ENCODE results near the gene AHDC1.

DNA sequence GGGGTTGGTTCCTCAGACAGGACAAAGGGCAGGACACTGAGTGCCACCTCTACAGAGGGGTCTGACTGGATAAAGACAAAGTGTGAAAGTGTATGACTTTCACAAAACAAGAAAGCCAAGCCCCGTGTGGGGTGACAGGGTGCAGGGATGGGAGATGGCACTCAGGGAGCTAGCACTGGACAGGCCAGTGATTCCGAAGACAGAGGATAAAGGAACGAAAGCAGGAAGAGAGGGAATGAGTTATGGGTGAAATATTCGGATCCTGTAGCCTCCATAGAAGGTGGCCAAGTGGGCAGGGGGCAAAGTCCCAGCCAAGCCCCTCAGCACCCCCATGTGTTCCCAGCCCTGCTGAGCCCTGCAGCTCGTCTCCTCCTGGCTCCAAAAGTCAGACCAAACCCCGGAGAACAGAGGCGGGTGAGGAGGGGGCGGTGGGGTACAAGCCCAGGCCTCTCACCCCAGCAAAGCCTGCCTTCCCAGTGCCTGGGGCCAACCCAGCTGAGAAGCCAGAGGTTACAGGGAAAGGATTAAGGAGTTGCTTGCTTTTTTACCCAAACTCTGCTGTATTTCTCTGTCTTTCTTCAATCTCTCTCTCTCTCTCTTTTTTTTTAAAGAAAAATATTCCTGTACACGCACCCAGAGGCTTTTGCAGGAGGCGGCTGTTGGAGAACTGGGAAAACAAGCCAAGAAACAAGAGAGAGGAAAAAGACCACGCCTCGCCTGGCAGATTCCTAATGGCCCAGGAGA, 99.9 kb downstream of the AHDC1 start:
- TF ChIP-seq POLR2AphosphoS5 (IDR thresholded peaks at IDR 0.05) = no peak
- TF ChIP-seq, protein P1, sequence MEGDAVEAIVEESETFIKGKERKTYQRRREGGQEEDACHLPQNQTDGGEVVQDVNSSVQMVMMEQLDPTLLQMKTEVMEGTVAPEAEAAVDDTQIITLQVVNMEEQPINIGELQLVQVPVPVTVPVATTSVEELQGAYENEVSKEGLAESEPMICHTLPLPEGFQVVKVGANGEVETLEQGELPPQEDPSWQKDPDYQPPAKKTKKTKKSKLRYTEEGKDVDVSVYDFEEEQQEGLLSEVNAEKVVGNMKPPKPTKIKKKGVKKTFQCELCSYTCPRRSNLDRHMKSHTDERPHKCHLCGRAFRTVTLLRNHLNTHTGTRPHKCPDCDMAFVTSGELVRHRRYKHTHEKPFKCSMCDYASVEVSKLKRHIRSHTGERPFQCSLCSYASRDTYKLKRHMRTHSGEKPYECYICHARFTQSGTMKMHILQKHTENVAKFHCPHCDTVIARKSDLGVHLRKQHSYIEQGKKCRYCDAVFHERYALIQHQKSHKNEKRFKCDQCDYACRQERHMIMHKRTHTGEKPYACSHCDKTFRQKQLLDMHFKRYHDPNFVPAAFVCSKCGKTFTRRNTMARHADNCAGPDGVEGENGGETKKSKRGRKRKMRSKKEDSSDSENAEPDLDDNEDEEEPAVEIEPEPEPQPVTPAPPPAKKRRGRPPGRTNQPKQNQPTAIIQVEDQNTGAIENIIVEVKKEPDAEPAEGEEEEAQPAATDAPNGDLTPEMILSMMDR (IDR thresholded peaks at IDR 0.05; ENCODE audit: poor library complexity, severe bottlenecking) = no peak
- TF ChIP-seq EP300 (conservative IDR thresholded peaks at IDR 0.05; ENCODE audit: poor library complexity, severe bottlenecking) = no peak

Measured in neural cell (in vitro differentiated cells).